MCF 10A (cell line): ENCODE data around the gene PKNOX2. TPM values are rescaled to one million over a fixed set of nuclear protein-coding genes. Genes with fewer than 3 reads are reported as not detected.

Source experiments
- BruUV-seq: library from RNA; stranded (reverse); fragments of 400-500 nt; replicated peaks from 2 replicates; lab custom pipeline; 2021; lab: Mats Ljungman, UMichigan
- CTCF ChIA-PET: fragments of 300-600 bp; sonication (Branson Sonifier 250); formaldehyde crosslinking; extraction: SDS; loops from one replicate; lab custom pipeline; 2021; ENCODE audit warnings: antibody characterized with exemption, inconsistent platforms; lab: Yijun Ruan, JAX
- POLR2A ChIA-PET: fragments of 300-600, 350-650 bp; sonication (Branson Sonifier 250); formaldehyde crosslinking; extraction: SDS; loops from one replicate; lab custom pipeline; 2020; ENCODE audit warnings: antibody characterized with exemption, inconsistent platforms; lab: Yijun Ruan, JAX
- DNase-seq: peaks from one replicate; pipeline ENCODE4 v3.0.0-alpha.2; 2018; ENCODE audit not compliant: unreplicated experiment
- H3K27ac Mint-ChIP-seq: one replicate; pipeline ENCODE4 v1.8.0; 2022; ENCODE audit warnings: mild to moderate bottlenecking, low read depth, mixed read lengths; ENCODE audit not compliant: unreplicated experiment
- H3K27me3 Mint-ChIP-seq: one replicate; pipeline ENCODE4 v1.8.0; 2022; ENCODE audit warnings: mixed read lengths; ENCODE audit not compliant: insufficient read depth, unreplicated experiment
- H3K36me3 Mint-ChIP-seq: one replicate; pipeline ENCODE4 v1.8.0; 2022; ENCODE audit warnings: mild to moderate bottlenecking, moderate library complexity, mixed read lengths; ENCODE audit not compliant: insufficient read depth, unreplicated experiment
- H3K4me1 Mint-ChIP-seq: one replicate; pipeline ENCODE4 v1.8.0; 2022; ENCODE audit warnings: mixed read lengths; ENCODE audit not compliant: insufficient read depth, unreplicated experiment
- H3K4me3 Mint-ChIP-seq: one replicate; pipeline ENCODE4 v1.8.0; 2022; ENCODE audit warnings: mild to moderate bottlenecking, moderate library complexity, mixed read lengths; ENCODE audit not compliant: unreplicated experiment
- H3K9me3 Mint-ChIP-seq: one replicate; pipeline ENCODE4 v1.8.0; 2022; ENCODE audit warnings: mixed read lengths; ENCODE audit not compliant: unreplicated experiment
- CTCF ChIP-seq: fragments of 200-600 bp; IDR thresholded peaks from one replicate; pipeline ENCODE4 v1.8.0; 2022; ENCODE audit warnings: antibody characterized with exemption, mild to moderate bottlenecking; ENCODE audit not compliant: unreplicated experiment
- intact Hi-C: fragments of 100-400 bp; cut with micrococcal nuclease; formaldehyde crosslinking; loops from 2 replicates; pipeline ENCODE4 v1.14.1; 2022
- total RNA-seq: library from RNA; stranded (reverse); gene quantifications from 2 replicates; pipeline ENCODE4 v1.2.3, GENCODE V29; 2022

The PKNOX2 gene
- total RNA-seq, 1 experiment from 2014 or later: not detected

DNA sequence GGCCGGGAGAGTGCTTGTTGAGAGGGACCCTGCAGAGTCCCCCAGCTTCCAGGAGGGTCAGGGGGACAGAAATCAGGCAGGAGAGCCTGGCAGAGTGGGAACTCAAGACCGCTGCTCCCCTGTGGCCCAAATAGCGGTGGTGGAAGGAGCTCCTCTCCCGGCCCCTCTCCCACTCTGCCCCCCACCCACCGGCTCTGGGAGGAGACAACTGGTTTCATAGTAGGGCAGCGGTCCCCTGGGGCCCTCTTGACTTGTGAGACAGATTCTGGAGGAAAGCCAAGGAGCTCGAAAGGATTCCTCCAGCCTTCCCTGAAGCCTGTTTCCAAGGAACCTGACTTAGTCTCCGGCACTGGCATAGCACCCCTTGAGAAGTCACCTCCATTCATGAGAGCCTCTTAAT is 10.1 kb downstream of the PKNOX2 start:
- no peak for DNase-seq
- ChIA-PET POLR2A (no interaction called here), CTCF (interaction anchor here (0.6 to 2.5 kb wide), 8 partner anchors 8 to 301 kb away, joined by 3 to 10 read pairs (median 3); partner anchors contain the start of gene PKNOX2)
- Mint-ChIP-seq H3K36me3 (no peaks in the 10 kb centered on the region), H3K4me1 (no peaks in the 10 kb centered on the region), H3K27me3 (peaks cover 65% of the 10 kb centered on the region), H3K27ac (no peak overlapping the region), H3K4me3 (no peak overlapping the region), H3K9me3 (no peaks in the 10 kb centered on the region)
- no TSS peak for BruUV-seq
- intact Hi-C loops: no loop called here
- TF ChIP-seq CTCF: no peak

DNA sequence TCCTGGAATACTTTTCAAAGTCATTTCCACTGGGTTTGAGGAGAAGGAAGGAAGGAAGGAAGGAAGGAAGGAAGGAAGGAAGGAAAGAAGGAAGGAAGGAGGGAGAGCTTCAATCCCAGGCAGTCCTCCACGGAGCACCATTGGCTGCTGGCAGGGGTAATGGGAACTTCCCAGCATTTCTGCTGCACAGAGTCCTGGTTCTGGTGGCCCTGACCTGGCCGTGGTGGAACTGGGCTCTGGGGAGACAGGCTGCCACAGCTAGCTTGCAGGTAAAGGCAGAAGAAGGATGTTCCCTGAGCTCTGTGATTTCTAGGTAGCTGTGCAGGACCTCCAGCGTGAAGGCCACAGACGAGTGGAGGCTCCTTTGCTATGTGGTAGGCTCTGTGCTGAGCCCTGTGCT is 10.6 kb downstream of the PKNOX2 start:
- H3K4me1 Mint-ChIP-seq: no peaks in the 10 kb centered on the region
- peaks cover 70% of the 10 kb centered on the region for H3K27me3 Mint-ChIP-seq
- intact Hi-C loops: no loop called here

GRCh38 chr11:125175896-125176575 is 11.5 kb downstream of the PKNOX2 start:
- POLR2A ChIA-PET: no interaction called here
- Mint-ChIP-seq H3K36me3 (no peaks in the 10 kb centered on the region), H3K4me1 (no peaks in the 10 kb centered on the region), H3K27ac (no peak overlapping the region), H3K27me3 (peaks cover 78% of the 10 kb centered on the region), H3K4me3 (no peak overlapping the region), H3K9me3 (no peaks in the 10 kb centered on the region)
- no peak for TF ChIP-seq CTCF
- no peak for DNase-seq
- CTCF ChIA-PET: interaction anchor here (0.8 to 2.1 kb wide), 4 partner anchors 11 to 181 kb away, joined by 4 to 6 read pairs (median 5); partner anchors contain the start of gene PKNOX2
- intact Hi-C loops: no loop called here
- no TSS peak for BruUV-seq

More for the DNA sequence above, 10.6 kb downstream of the PKNOX2 start:
- TF ChIP-seq CTCF: no peak
- Mint-ChIP-seq H3K27ac (no peak overlapping the region), H3K36me3 (no peaks in the 10 kb centered on the region), H3K4me3 (no peak overlapping the region), H3K9me3 (no peaks in the 10 kb centered on the region)
- DNase-seq: no peak
- ChIA-PET CTCF (interaction anchor here (0.6 to 2.5 kb wide), 7 partner anchors 11 to 173 kb away, joined by 3 to 10 read pairs (median 4); partner anchors contain the start of gene PKNOX2), POLR2A (no interaction called here)
- no TSS peak for BruUV-seq

DNA sequence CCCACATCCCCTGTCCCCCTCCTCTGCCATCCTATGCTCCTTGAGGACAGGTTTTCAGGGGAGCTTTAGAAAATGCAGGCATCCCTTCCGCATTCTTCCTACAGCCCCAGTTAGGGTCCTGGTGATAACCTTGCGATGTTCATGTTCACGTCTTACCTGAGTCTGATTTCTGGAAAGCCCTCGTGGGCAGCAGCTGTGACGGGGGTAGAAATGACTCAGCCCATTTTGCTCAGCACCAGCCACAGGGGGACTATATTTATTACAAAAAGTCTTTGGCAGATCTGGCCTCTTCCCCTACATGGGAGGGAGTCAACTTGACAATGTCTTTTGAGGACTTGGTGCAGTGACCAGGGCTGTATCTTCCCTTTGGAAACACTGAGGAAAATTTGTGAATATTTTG is 12.3 kb downstream of the PKNOX2 start:
- no peak for TF ChIP-seq CTCF
- H3K9me3 Mint-ChIP-seq: no peaks in the 10 kb centered on the region
- no TSS peak for BruUV-seq
- H3K27ac Mint-ChIP-seq: no peak overlapping the region
- ChIA-PET CTCF (interaction anchor here (0.8 to 1.2 kb wide), 2 partner anchors 12 to 181 kb away, joined by 4 to 5 read pairs; partner anchors contain the start of gene PKNOX2), POLR2A (no interaction called here)
- H3K27me3 Mint-ChIP-seq: peaks cover 86% of the 10 kb centered on the region
- H3K36me3 Mint-ChIP-seq: no peaks in the 10 kb centered on the region
- DNase-seq: no peak
- no peak overlapping the region for H3K4me3 Mint-ChIP-seq
- intact Hi-C loops: no loop called here
- H3K4me1 Mint-ChIP-seq: no peaks in the 10 kb centered on the region
